ENCODE results near the gene DCST2. TPM values are rescaled to one million over a fixed set of nuclear protein-coding genes. Genes with fewer than 3 reads are reported as not detected.

DCST2 gene
- total RNA-seq, 2 donors from 2014 or later = not detected

GRCh38 chr1:155018617-155019348, 14.8 kb downstream of the DCST2 start:
- Histone ChIP-seq H3K9me3 (no peaks in the 10 kb centered on the region), H3K4me3 (no peak overlapping the region), H3K27ac (peak overlapping the region in 1 of 2 donors; percentile 88), H3K27me3 (no peaks in the 10 kb centered on the region), H3K36me3 (peaks cover 26% of the 10 kb centered on the region), H3K4me1 (peaks cover 0 to 23% of the 10 kb centered on the region in 2 donors)
- TF ChIP-seq CTCF (IDR thresholded peaks at IDR 0.05) = no peak
- no peak for DNase-seq (ENCODE audit: low spot score)

- H3K9me3 ChIP-seq = no peaks in the 10 kb centered on the region
- peaks cover 0 to 31% of the 10 kb centered on the region in 2 donors for H3K4me1 ChIP-seq
- peaks cover 26% of the 10 kb centered on the region for H3K36me3 ChIP-seq
- peak overlapping the region; percentile 88 to 93 for H3K27ac ChIP-seq
- TF ChIP-seq CTCF (IDR thresholded peaks at IDR 0.05) = no peak
- DNase-seq (ENCODE audit: low spot score) = no peak
- H3K27me3 ChIP-seq = no peaks in the 10 kb centered on the region
- H3K4me3 ChIP-seq = peak overlapping the region; percentile 23 to 54
Observed at GRCh38 chr1:155017946-155018316, 15.7 kb downstream of the DCST2 start.

GRCh38 chr1:155017041-155017945, 16.3 kb downstream of the DCST2 start:
- peaks cover 0 to 36% of the 10 kb centered on the region in 2 donors for H3K4me1 ChIP-seq

GRCh38 chr1:155016231-155016831, 17.2 kb downstream of the DCST2 start:
- DNase-seq (ENCODE audit: low spot score) = no peak
- TF ChIP-seq CTCF (IDR thresholded peaks at IDR 0.05) = no peak
- Histone ChIP-seq H3K27ac (peak overlapping the region; percentile 88 to 93), H3K4me1 (peaks cover 0 to 45% of the 10 kb centered on the region in 2 donors), H3K36me3 (peaks cover 26% of the 10 kb centered on the region), H3K9me3 (no peaks in the 10 kb centered on the region), H3K4me3 (no peak overlapping the region), H3K27me3 (no peaks in the 10 kb centered on the region)

More at GRCh38 chr1:155017041-155017945, 16.3 kb downstream of the DCST2 start:
- H3K4me3 ChIP-seq = peak overlapping the region; percentile 23 to 54
- peak; percentile 93 for DNase-seq (ENCODE audit: low spot score)
- peak; percentile 98 to 100 for TF ChIP-seq CTCF (IDR thresholded peaks at IDR 0.05)
- H3K27me3 ChIP-seq = no peaks in the 10 kb centered on the region
- H3K36me3 ChIP-seq = peaks cover 26% of the 10 kb centered on the region
- peak overlapping the region; percentile 88 to 93 for H3K27ac ChIP-seq
- no peaks in the 10 kb centered on the region for H3K9me3 ChIP-seq

GRCh38 chr1:155015527-155016230, 17.9 kb downstream of the DCST2 start:
- Histone ChIP-seq H3K27ac (no peak overlapping the region), H3K4me3 (no peak overlapping the region), H3K9me3 (no peaks in the 10 kb centered on the region), H3K36me3 (peaks cover 26% of the 10 kb centered on the region), H3K4me1 (peaks cover 0 to 52% of the 10 kb centered on the region in 2 donors), H3K27me3 (no peaks in the 10 kb centered on the region)
- TF ChIP-seq CTCF (IDR thresholded peaks at IDR 0.05) = no peak
- no peak for DNase-seq (ENCODE audit: low spot score)

All from right atrium auricular region (tissue), 2 donors.